ENCODE results near the gene MITF.

GRCh38 chr3:69739204-69740102 lies at the start of gene MITF:
- TF ChIP-seq, protein P1, sequence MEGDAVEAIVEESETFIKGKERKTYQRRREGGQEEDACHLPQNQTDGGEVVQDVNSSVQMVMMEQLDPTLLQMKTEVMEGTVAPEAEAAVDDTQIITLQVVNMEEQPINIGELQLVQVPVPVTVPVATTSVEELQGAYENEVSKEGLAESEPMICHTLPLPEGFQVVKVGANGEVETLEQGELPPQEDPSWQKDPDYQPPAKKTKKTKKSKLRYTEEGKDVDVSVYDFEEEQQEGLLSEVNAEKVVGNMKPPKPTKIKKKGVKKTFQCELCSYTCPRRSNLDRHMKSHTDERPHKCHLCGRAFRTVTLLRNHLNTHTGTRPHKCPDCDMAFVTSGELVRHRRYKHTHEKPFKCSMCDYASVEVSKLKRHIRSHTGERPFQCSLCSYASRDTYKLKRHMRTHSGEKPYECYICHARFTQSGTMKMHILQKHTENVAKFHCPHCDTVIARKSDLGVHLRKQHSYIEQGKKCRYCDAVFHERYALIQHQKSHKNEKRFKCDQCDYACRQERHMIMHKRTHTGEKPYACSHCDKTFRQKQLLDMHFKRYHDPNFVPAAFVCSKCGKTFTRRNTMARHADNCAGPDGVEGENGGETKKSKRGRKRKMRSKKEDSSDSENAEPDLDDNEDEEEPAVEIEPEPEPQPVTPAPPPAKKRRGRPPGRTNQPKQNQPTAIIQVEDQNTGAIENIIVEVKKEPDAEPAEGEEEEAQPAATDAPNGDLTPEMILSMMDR (conservative IDR thresholded peaks at IDR 0.05 in 1 of 2, IDR thresholded peaks at IDR 0.05 in 1 of 2; ENCODE audit: extremely low read depth in 1 of 2, insufficient read depth in 1 of 2, low read depth in 1 of 2, low read length in 2 of 2): peak in 1 of 2 donors; percentile 0
- TF ChIP-seq EZH2 (IDR thresholded peaks at IDR 0.05; ENCODE audit: borderline replicate concordance, low read length): no peak

Data from mammary epithelial cell (primary cell).